ENCODE results near the gene NCOA4.

NCOA4 gene

DNA sequence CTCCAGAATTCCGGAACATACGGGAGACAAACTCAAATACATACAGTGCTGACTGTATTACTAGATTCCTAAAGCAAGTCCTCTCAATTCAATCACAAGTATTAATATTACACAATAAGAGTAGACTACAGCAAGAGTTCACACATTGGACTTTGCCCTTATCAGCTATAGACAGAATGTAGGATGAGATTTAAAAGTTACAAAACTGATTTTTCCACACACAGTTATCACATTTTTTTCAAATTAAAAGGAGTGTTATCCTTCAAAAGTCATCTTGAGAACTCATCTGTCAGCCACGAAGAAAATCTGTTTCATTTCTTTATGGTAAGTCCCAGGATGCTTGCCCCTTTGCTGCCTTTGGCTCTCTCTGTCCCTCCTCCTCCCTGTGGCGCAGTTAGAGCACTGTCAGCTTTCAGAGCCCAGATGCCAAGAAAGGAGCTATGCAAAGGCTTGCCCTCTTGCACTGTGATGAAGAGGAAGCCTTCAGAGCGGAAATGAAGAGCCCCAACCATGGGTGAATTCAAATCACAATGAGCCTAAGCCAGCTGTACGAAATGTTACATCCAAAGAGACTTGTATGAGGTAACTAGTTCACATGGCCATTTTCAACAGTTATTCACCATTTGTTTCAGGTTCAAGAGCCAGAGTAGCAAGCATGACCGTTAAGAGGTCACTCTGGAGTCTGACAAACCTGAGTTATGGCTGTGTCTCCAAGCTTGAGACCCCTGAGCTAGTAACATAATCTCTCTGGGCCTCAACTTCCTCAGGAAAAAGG is 10.7 kb downstream of the NCOA4 start:
- TF ChIP-seq CTCF (IDR thresholded peaks at IDR 0.05; ENCODE audit: control insufficient read depth, insufficient read depth, low read depth, low read length, missing control alignments) = no peak
- no peak overlapping the region for H3K4me3 ChIP-seq (ENCODE audit: control insufficient read depth, low read depth, low read length)
- DNase-seq (ENCODE audit: low read depth) = no peak

- no peak overlapping the region for H3K4me3 ChIP-seq (ENCODE audit: control insufficient read depth, low read depth, low read length)
- no peak for TF ChIP-seq CTCF (IDR thresholded peaks at IDR 0.05; ENCODE audit: control insufficient read depth, insufficient read depth, low read depth, low read length, missing control alignments)
- no peak for DNase-seq (ENCODE audit: low read depth)
These were observed 11.3 kb downstream of the NCOA4 start for GRCh38 chr10:46019177-46019528.

- no peak for DNase-seq (ENCODE audit: low read depth)
- no peak overlapping the region for H3K4me3 ChIP-seq (ENCODE audit: control insufficient read depth, low read depth, low read length)
- TF ChIP-seq CTCF (IDR thresholded peaks at IDR 0.05; ENCODE audit: control insufficient read depth, insufficient read depth, low read depth, low read length, missing control alignments) = no peak
These were observed 11.8 kb downstream of the NCOA4 start for GRCh38 chr10:46018453-46019176.

- no peak for TF ChIP-seq CTCF (IDR thresholded peaks at IDR 0.05; ENCODE audit: control insufficient read depth, insufficient read depth, low read depth, low read length, missing control alignments)
- no peak for DNase-seq (ENCODE audit: low read depth)
- H3K4me3 ChIP-seq (ENCODE audit: control insufficient read depth, low read depth, low read length) = no peak overlapping the region
These were observed 12.7 kb downstream of the NCOA4 start for GRCh38 chr10:46017733-46018132.

DNA sequence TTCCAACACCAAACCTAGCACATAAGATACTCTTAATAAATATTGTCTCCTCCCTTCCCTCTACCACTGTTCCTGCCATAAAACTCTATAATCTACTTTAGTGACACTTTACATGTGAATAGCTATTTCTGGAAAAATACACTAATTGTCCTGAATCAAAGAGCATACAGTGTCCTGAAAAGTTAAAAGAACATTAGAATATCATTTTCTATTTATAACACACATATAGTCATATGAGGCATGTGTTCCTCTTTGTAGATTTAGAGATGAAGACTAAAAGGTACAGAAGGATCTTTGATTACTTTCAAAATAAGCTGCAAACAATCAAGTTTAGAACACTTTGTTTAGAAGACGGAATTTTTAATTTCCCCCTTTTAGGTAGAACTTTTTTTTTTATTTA is 13.6 kb downstream of the NCOA4 start:
- no peak overlapping the region for H3K4me3 ChIP-seq (ENCODE audit: control insufficient read depth, low read depth, low read length)
- no peak for TF ChIP-seq CTCF (IDR thresholded peaks at IDR 0.05; ENCODE audit: control insufficient read depth, insufficient read depth, low read depth, low read length, missing control alignments)

GRCh38 chr10:46016190-46016589 is 14.2 kb downstream of the NCOA4 start:
- TF ChIP-seq CTCF (IDR thresholded peaks at IDR 0.05; ENCODE audit: control insufficient read depth, insufficient read depth, low read depth, low read length, missing control alignments) = no peak
- H3K4me3 ChIP-seq (ENCODE audit: control insufficient read depth, low read depth, low read length) = no peak overlapping the region
- DNase-seq (ENCODE audit: low read depth) = no peak

More for the DNA sequence above, 13.6 kb downstream of the NCOA4 start:
- DNase-seq (ENCODE audit: low read depth) = no peak

All from AG09309 (cell line).